CD14-positive monocyte (primary cell): ENCODE measurements around the gene DDX10. TPM values are rescaled to one million over a fixed set of nuclear protein-coding genes. Genes with fewer than 3 reads are reported as not detected.

Experiments
- DNase-seq, 3 donors: peaks; one replicate each; pipeline ENCODE4 v3.0.0-alpha.2; 2011 to 2022
- H2AFZ ChIP-seq: 2 replicates; pipeline ENCODE4 v1.6.0; 2012; ENCODE audit warnings: mild to moderate bottlenecking, low read depth, low read length, inconsistent platforms; ENCODE audit not compliant: insufficient read depth, poor library complexity, severe bottlenecking
- H3K27ac ChIP-seq, 2 donors: 1 replicate in 1 of 2; 2 replicates in 1 of 2; pipeline ENCODE4 v1.5.1; 2012 to 2013; ENCODE audit warnings: low read length in 2 of 2, control low read depth in 1 of 2, inconsistent platforms in 1 of 2, low read depth in 1 of 2, mild to moderate bottlenecking in 1 of 2
- H3K27me3 ChIP-seq, 2 donors: one replicate each; pipeline versions ENCODE4 v1.6.0 to v1.6.1; 2011 to 2013; ENCODE audit warnings: low read length in 2 of 2; ENCODE audit not compliant: control insufficient read depth in 2 of 2, insufficient read depth in 2 of 2
- H3K36me3 ChIP-seq, 2 donors: replicated peaks in 1 of 2; 1 replicate in 1 of 2; 2 replicates in 1 of 2; pipeline versions ENCODE4 v1.5.1 to v1.6.1; 2012 to 2013; ENCODE audit warnings: low read length in 2 of 2, control low read depth in 1 of 2, inconsistent platforms in 1 of 2, mild to moderate bottlenecking in 1 of 2; ENCODE audit not compliant: insufficient read depth in 2 of 2, control insufficient read depth in 1 of 2
- H3K4me1 ChIP-seq, 2 donors: 1 replicate in 1 of 2; 2 replicates in 1 of 2; pipeline versions ENCODE4 v1.5.1 to v1.6.1; 2012 to 2013; ENCODE audit warnings: low read length in 2 of 2, control low read depth in 1 of 2, inconsistent platforms in 1 of 2, mild to moderate bottlenecking in 1 of 2, moderate library complexity in 1 of 2; ENCODE audit not compliant: insufficient read depth in 2 of 2, control insufficient read depth in 1 of 2
- H3K4me2 ChIP-seq: replicated peaks from 2 replicates; pipeline ENCODE3; 2012; ENCODE audit warnings: low read length, moderate library complexity, mild to moderate bottlenecking; ENCODE audit not compliant: poor library complexity, severe bottlenecking; ENCODE audit errors: extremely low read depth
- H3K4me3 ChIP-seq, 3 experiments: fragments of 200-600 bp in 1 of 3; sonication (generic) in 1 of 3; replicated peaks in 1 of 3; 1 replicate in 2 of 3; 2 replicates in 1 of 3; pipeline ENCODE4 v1.5.1; 2011 to 2013; ENCODE audit warnings: low read length in 3 of 3, mild to moderate bottlenecking in 3 of 3, control low read depth in 2 of 3, low read depth in 2 of 3, inconsistent platforms in 1 of 3, moderate library complexity in 1 of 3
- H3K79me2 ChIP-seq: 2 replicates; pipeline ENCODE4 v1.6.0; 2012; ENCODE audit warnings: mild to moderate bottlenecking, control low read depth, inconsistent platforms, low read length, moderate library complexity; ENCODE audit not compliant: insufficient read depth
- H3K9ac ChIP-seq: 2 replicates; pipeline ENCODE4 v1.6.0; 2017; ENCODE audit warnings: low read length, mild to moderate bottlenecking; ENCODE audit not compliant: insufficient read depth, poor library complexity, severe bottlenecking
- H3K9me3 ChIP-seq, 2 donors: replicated peaks in 1 of 2; 1 replicate in 1 of 2; 2 replicates in 1 of 2; pipeline versions ENCODE4 v1.5.1 to v1.6.1; 2012 to 2013; ENCODE audit warnings: low read length in 2 of 2, control low read depth in 1 of 2; ENCODE audit not compliant: control insufficient read depth in 1 of 2, insufficient read depth in 1 of 2
- H4K20me1 ChIP-seq: 2 replicates; pipeline ENCODE4 v1.6.0; 2012; ENCODE audit warnings: mild to moderate bottlenecking, low read length, control low read depth, moderate library complexity; ENCODE audit not compliant: insufficient read depth
- H3K27ac Mint-ChIP-seq, 7 donors: one replicate each; pipeline ENCODE4 v1.8.0; 2020; ENCODE audit warnings: mild to moderate bottlenecking in 7 of 7, mixed read lengths in 7 of 7, moderate library complexity in 6 of 7, inconsistent platforms in 2 of 7
- H3K27me3 Mint-ChIP-seq, 3 donors: one replicate each; pipeline ENCODE4 v1.8.0; 2021 to 2022; ENCODE audit warnings: low read depth in 3 of 3, mild to moderate bottlenecking in 3 of 3, mixed read lengths in 3 of 3, moderate library complexity in 3 of 3, inconsistent platforms in 1 of 3
- H3K36me3 Mint-ChIP-seq, 2 donors: one replicate each; pipeline ENCODE4 v1.8.0; 2020; ENCODE audit warnings: mixed read lengths in 2 of 2, inconsistent platforms in 1 of 2, mild to moderate bottlenecking in 1 of 2
- H3K4me1 Mint-ChIP-seq: one replicate; pipeline ENCODE4 v1.8.0; 2020; ENCODE audit warnings: mild to moderate bottlenecking, mixed read lengths
- H3K4me3 Mint-ChIP-seq, 2 donors: one replicate each; pipeline ENCODE4 v1.8.0; 2020; ENCODE audit warnings: mild to moderate bottlenecking in 2 of 2, mixed read lengths in 2 of 2, moderate library complexity in 1 of 2
- H3K9me3 Mint-ChIP-seq, 7 donors: one replicate each; pipeline ENCODE4 v1.8.0; 2020 to 2022; ENCODE audit warnings: mixed read lengths in 7 of 7, mild to moderate bottlenecking in 6 of 7, moderate library complexity in 6 of 7, inconsistent platforms in 2 of 7
- CTCF ChIP-seq: fragments of 200-600 bp; IDR thresholded peaks from one replicate; pipeline ENCODE4 v1.8.0; 2022; ENCODE audit warnings: antibody characterized with exemption, mild to moderate bottlenecking
- WGBS: methylation state at CpG from one replicate; pipeline ENCODE4 v1.1.5; 2013; ENCODE audit warnings: missing lambda C conversion rate; ENCODE audit not compliant: insufficient coverage; 5-methylcytosine and 5-hydroxymethylcytosine counted together
- intact Hi-C, 2 donors: fragments of 100-400 bp; cut with micrococcal nuclease; formaldehyde crosslinking; loops; one replicate each; pipeline versions ENCODE4 v1.15.0 to v1.15.1; 2023
- polyA plus RNA-seq, 3 donors: library from polyadenylated mRNA; depleted of rRNA in 1 of 3; unstranded in 2 of 3; stranded (reverse) in 1 of 3; fragments of 300-500 nt in 2 of 3; fragments of >200 nt in 1 of 3; fragmentation: Illumina TruSeq in 2 of 3; gene quantifications; 1 replicate in 2 of 3; 2 replicates in 1 of 3; pipeline ENCODE4 v1.2.3, GENCODE V29; 2012 to 2021

Gene DDX10
- polyA plus RNA-seq, 3 donors = 5.0 to 6.3 (median 5.3) TPM

GRCh38 chr11:108804511-108804910 is 139.6 kb downstream of the DDX10 start:
- no peaks in the 10 kb centered on the region for H3K79me2 ChIP-seq
- no peak overlapping the region for H3K9ac ChIP-seq
- Mint-ChIP-seq H3K36me3 (peaks cover 0 to 4% of the 10 kb centered on the region in 2 donors), H3K4me3 (no peak overlapping the region), H3K9me3 (peaks cover 0 to 1% (median 0%) of the 10 kb centered on the region in 7 donors), H3K27me3 (peaks cover 0 to 2% (median 0%) of the 10 kb centered on the region in 3 donors), H3K4me1 (peaks cover 6% of the 10 kb centered on the region), H3K27ac (no peak overlapping the region)
- no peaks in the 10 kb centered on the region for H3K27me3 ChIP-seq
- intact Hi-C loops = no loop called here
- H3K36me3 ChIP-seq = no peaks in the 10 kb centered on the region
- no peaks in the 10 kb centered on the region for H3K4me1 ChIP-seq
- no peaks in the 10 kb centered on the region for H4K20me1 ChIP-seq
- H3K4me3 ChIP-seq = no peak overlapping the region
- WGBS = 88% methylated on average over 1 of the region's 2 CpGs
- H3K4me2 ChIP-seq = no peak overlapping the region
- no peak overlapping the region for H3K27ac ChIP-seq
- no peaks in the 10 kb centered on the region for H3K9me3 ChIP-seq
- H2AFZ ChIP-seq = no peak overlapping the region
- TF ChIP-seq CTCF = no peak
- DNase-seq = no peak

GRCh38 chr11:108805030-108805429 is 140.2 kb downstream of the DDX10 start:
- no peaks in the 10 kb centered on the region for H3K9me3 ChIP-seq
- intact Hi-C loops = no loop called here
- TF ChIP-seq CTCF = no peak
- no peaks in the 10 kb centered on the region for H4K20me1 ChIP-seq
- no peak overlapping the region for H3K27ac Mint-ChIP-seq
- H3K4me3 Mint-ChIP-seq = no peak overlapping the region
- peaks cover 0 to 4% of the 10 kb centered on the region in 2 donors for H3K36me3 Mint-ChIP-seq
- H3K9me3 Mint-ChIP-seq = peaks cover 0 to under 1% (median 0%) of the 10 kb centered on the region in 7 donors
- no peak overlapping the region for H3K4me2 ChIP-seq
- H3K36me3 ChIP-seq = no peaks in the 10 kb centered on the region
- H3K27ac ChIP-seq = no peak overlapping the region
- H3K27me3 Mint-ChIP-seq = no peaks in the 10 kb centered on the region
- no peaks in the 10 kb centered on the region for H3K27me3 ChIP-seq
- H3K4me3 ChIP-seq = no peak overlapping the region
- H2AFZ ChIP-seq = no peak overlapping the region
- DNase-seq = no peak
- H3K9ac ChIP-seq = no peak overlapping the region
- no peaks in the 10 kb centered on the region for H3K79me2 ChIP-seq
- H3K4me1 Mint-ChIP-seq = peaks cover 2% of the 10 kb centered on the region
- no CpG with 5 or more reads among the region's 2 CpGs for WGBS
- no peaks in the 10 kb centered on the region for H3K4me1 ChIP-seq
